ENCODE data around the gene LTBP4.
A peak's percentile ranks its signal among the peaks of the same experiment; 100 is the strongest.
"Not testable (repeated sequence)": the region's sequence is repeated elsewhere in the genome, so short reads cannot be mapped to it uniquely, and the experiment has no call there.

LTBP4 gene

GRCh38 chr19:40646743-40647254 is 45.6 kb downstream of the LTBP4 start:
- H3K9me3 ChIP-seq (ENCODE audit: control insufficient read depth, insufficient read depth, low read length), result no peaks in the 10 kb centered on the region
- H3K4me3 ChIP-seq (ENCODE audit: low read depth, low read length), result no peak overlapping the region
- no peaks in the 10 kb centered on the region for H3K36me3 ChIP-seq (ENCODE audit: control insufficient read depth, insufficient read depth, low read length)
- H3K9ac ChIP-seq (ENCODE audit: low read depth, low read length), result no peak overlapping the region
- peaks cover 2% of the 10 kb centered on the region for H3K27me3 ChIP-seq (ENCODE audit: control insufficient read depth, insufficient read depth, low read length)
- no peaks in the 10 kb centered on the region for H3K4me1 ChIP-seq (ENCODE audit: control insufficient read depth, insufficient read depth, low read length)

- not testable (repeated sequence) for H3K4me3 ChIP-seq (ENCODE audit: low read depth, low read length); H3K36me3 ChIP-seq (ENCODE audit: control insufficient read depth, insufficient read depth, low read length); H3K4me1 ChIP-seq (ENCODE audit: control insufficient read depth, insufficient read depth, low read length); H3K27me3 ChIP-seq (ENCODE audit: control insufficient read depth, insufficient read depth, low read length); H3K9me3 ChIP-seq (ENCODE audit: control insufficient read depth, insufficient read depth, low read length); H3K9ac ChIP-seq (ENCODE audit: low read depth, low read length)
These were observed 48.9 kb downstream of the LTBP4 start for GRCh38 chr19:40649903-40650675.

- H3K4me1 ChIP-seq (ENCODE audit: control insufficient read depth, insufficient read depth, low read length), result no peaks in the 10 kb centered on the region
- H3K9ac ChIP-seq (ENCODE audit: low read depth, low read length), result no peak overlapping the region
- peaks cover 2% of the 10 kb centered on the region for H3K27me3 ChIP-seq (ENCODE audit: control insufficient read depth, insufficient read depth, low read length)
- H3K36me3 ChIP-seq (ENCODE audit: control insufficient read depth, insufficient read depth, low read length), result no peaks in the 10 kb centered on the region
- no peak overlapping the region for H3K4me3 ChIP-seq (ENCODE audit: low read depth, low read length)
- H3K9me3 ChIP-seq (ENCODE audit: control insufficient read depth, insufficient read depth, low read length), result no peaks in the 10 kb centered on the region
These were observed 49.7 kb downstream of the LTBP4 start for GRCh38 chr19:40650749-40651305.

- not testable (repeated sequence) for H3K9me3 ChIP-seq (ENCODE audit: control insufficient read depth, insufficient read depth, low read length); H3K9ac ChIP-seq (ENCODE audit: low read depth, low read length); H3K4me3 ChIP-seq (ENCODE audit: low read depth, low read length); H3K27me3 ChIP-seq (ENCODE audit: control insufficient read depth, insufficient read depth, low read length); H3K4me1 ChIP-seq (ENCODE audit: control insufficient read depth, insufficient read depth, low read length); H3K36me3 ChIP-seq (ENCODE audit: control insufficient read depth, insufficient read depth, low read length)
These were observed 51.1 kb downstream of the LTBP4 start for GRCh38 chr19:40652303-40652702.

- not testable (repeated sequence) for H3K4me3 ChIP-seq (ENCODE audit: low read depth, low read length); H3K27me3 ChIP-seq (ENCODE audit: control insufficient read depth, insufficient read depth, low read length); H3K9ac ChIP-seq (ENCODE audit: low read depth, low read length); H3K4me1 ChIP-seq (ENCODE audit: control insufficient read depth, insufficient read depth, low read length); H3K36me3 ChIP-seq (ENCODE audit: control insufficient read depth, insufficient read depth, low read length); H3K9me3 ChIP-seq (ENCODE audit: control insufficient read depth, insufficient read depth, low read length)
These were observed 54.5 kb downstream of the LTBP4 start for GRCh38 chr19:40655684-40656083.

- H3K36me3 ChIP-seq (ENCODE audit: control insufficient read depth, insufficient read depth, low read length), result no peaks in the 10 kb centered on the region
- no peak overlapping the region for H3K9ac ChIP-seq (ENCODE audit: low read depth, low read length)
- no peaks in the 10 kb centered on the region for H3K9me3 ChIP-seq (ENCODE audit: control insufficient read depth, insufficient read depth, low read length)
- H3K4me1 ChIP-seq (ENCODE audit: control insufficient read depth, insufficient read depth, low read length), result no peaks in the 10 kb centered on the region
- no peak overlapping the region for H3K4me3 ChIP-seq (ENCODE audit: low read depth, low read length)
- H3K27me3 ChIP-seq (ENCODE audit: control insufficient read depth, insufficient read depth, low read length), result no peaks in the 10 kb centered on the region
These were observed 56.9 kb downstream of the LTBP4 start for GRCh38 chr19:40658031-40658430.

- no peaks in the 10 kb centered on the region for H3K36me3 ChIP-seq (ENCODE audit: control insufficient read depth, insufficient read depth, low read length)
These were observed 57.9 kb downstream of the LTBP4 start for GRCh38 chr19:40659116-40659515.

GRCh38 chr19:40659566-40659965 is 58.4 kb downstream of the LTBP4 start:
- Histone ChIP-seq H3K9me3 (ENCODE audit: control insufficient read depth, insufficient read depth, low read length) (no peaks in the 10 kb centered on the region), H3K4me3 (ENCODE audit: low read depth, low read length) (no peak overlapping the region), H3K36me3 (ENCODE audit: control insufficient read depth, insufficient read depth, low read length) (no peaks in the 10 kb centered on the region), H3K9ac (ENCODE audit: low read depth, low read length) (no peak overlapping the region), H3K27me3 (ENCODE audit: control insufficient read depth, insufficient read depth, low read length) (no peaks in the 10 kb centered on the region), H3K4me1 (ENCODE audit: control insufficient read depth, insufficient read depth, low read length) (no peaks in the 10 kb centered on the region)

More at GRCh38 chr19:40659116-40659515, 57.9 kb downstream of the LTBP4 start:
- no peaks in the 10 kb centered on the region for H3K9me3 ChIP-seq (ENCODE audit: control insufficient read depth, insufficient read depth, low read length)
- no peak overlapping the region for H3K9ac ChIP-seq (ENCODE audit: low read depth, low read length)
- no peaks in the 10 kb centered on the region for H3K4me1 ChIP-seq (ENCODE audit: control insufficient read depth, insufficient read depth, low read length)
- no peak overlapping the region for H3K4me3 ChIP-seq (ENCODE audit: low read depth, low read length)
- H3K27me3 ChIP-seq (ENCODE audit: control insufficient read depth, insufficient read depth, low read length), result no peaks in the 10 kb centered on the region

- Histone ChIP-seq H3K27me3 (ENCODE audit: control insufficient read depth, insufficient read depth, low read length) (no peaks in the 10 kb centered on the region), H3K4me1 (ENCODE audit: control insufficient read depth, insufficient read depth, low read length) (no peaks in the 10 kb centered on the region), H3K4me3 (ENCODE audit: low read depth, low read length) (no peak overlapping the region), H3K36me3 (ENCODE audit: control insufficient read depth, insufficient read depth, low read length) (no peaks in the 10 kb centered on the region), H3K9ac (ENCODE audit: low read depth, low read length) (no peak overlapping the region), H3K9me3 (ENCODE audit: control insufficient read depth, insufficient read depth, low read length) (no peaks in the 10 kb centered on the region)
These were observed 60.4 kb downstream of the LTBP4 start for GRCh38 chr19:40661616-40662015.

GRCh38 chr19:40662925-40663694 is 61.9 kb downstream of the LTBP4 start:
- no peaks in the 10 kb centered on the region for H3K9me3 ChIP-seq (ENCODE audit: control insufficient read depth, insufficient read depth, low read length)
- H3K36me3 ChIP-seq (ENCODE audit: control insufficient read depth, insufficient read depth, low read length), result peaks cover 5% of the 10 kb centered on the region
- H3K9ac ChIP-seq (ENCODE audit: low read depth, low read length), result no peak overlapping the region
- no peaks in the 10 kb centered on the region for H3K27me3 ChIP-seq (ENCODE audit: control insufficient read depth, insufficient read depth, low read length)
- H3K4me1 ChIP-seq (ENCODE audit: control insufficient read depth, insufficient read depth, low read length), result no peaks in the 10 kb centered on the region
- peak overlapping the region; percentile 75 for H3K4me3 ChIP-seq (ENCODE audit: low read depth, low read length)

GRCh38 chr19:40663695-40664692 is 62.8 kb downstream of the LTBP4 start:
- Histone ChIP-seq H3K9ac (ENCODE audit: low read depth, low read length) (no peak overlapping the region), H3K4me1 (ENCODE audit: control insufficient read depth, insufficient read depth, low read length) (no peaks in the 10 kb centered on the region), H3K9me3 (ENCODE audit: control insufficient read depth, insufficient read depth, low read length) (no peaks in the 10 kb centered on the region), H3K4me3 (ENCODE audit: low read depth, low read length) (peak overlapping the region; percentile 75), H3K27me3 (ENCODE audit: control insufficient read depth, insufficient read depth, low read length) (no peaks in the 10 kb centered on the region), H3K36me3 (ENCODE audit: control insufficient read depth, insufficient read depth, low read length) (peaks cover 6% of the 10 kb centered on the region)

All from iPS-15b (cell line).